ENCODE measurements around the gene OCA2.

The OCA2 gene

GRCh38 chr15:27817258-27817657 is 281.9 kb downstream of the OCA2 start:
- no peak for DNase-seq (ENCODE audit: low read depth in 2 of 2)

GRCh38 chr15:27816790-27817189 is 282.3 kb downstream of the OCA2 start:
- DNase-seq (ENCODE audit: low read depth in 2 of 2), result no peak

GRCh38 chr15:27815035-27815434 is 284.1 kb downstream of the OCA2 start:
- DNase-seq (ENCODE audit: low read depth in 2 of 2), result no peak

- no peak for DNase-seq (ENCODE audit: low read depth in 2 of 2)
Observed at GRCh38 chr15:27813139-27813538, 286.0 kb downstream of the OCA2 start.

GRCh38 chr15:27808182-27808581 is 290.9 kb downstream of the OCA2 start:
- no peak for DNase-seq (ENCODE audit: low read depth in 2 of 2)

- DNase-seq (ENCODE audit: low read depth in 2 of 2), result no peak
Observed at GRCh38 chr15:27807335-27807734, 291.8 kb downstream of the OCA2 start.

GRCh38 chr15:27806396-27806795 is 292.7 kb downstream of the OCA2 start:
- DNase-seq (ENCODE audit: low read depth in 2 of 2), result no peak

GRCh38 chr15:27805261-27806220 is 293.6 kb downstream of the OCA2 start:
- DNase-seq (ENCODE audit: low read depth in 2 of 2), result no peak

- DNase-seq (ENCODE audit: low read depth in 2 of 2), result no peak
Observed at GRCh38 chr15:27804569-27805260, 294.4 kb downstream of the OCA2 start.

GRCh38 chr15:27798807-27799206 is 300.3 kb downstream of the OCA2 start:
- DNase-seq (ENCODE audit: low read depth in 2 of 2), result no peak

GRCh38 chr15:27797765-27798164 is 301.4 kb downstream of the OCA2 start:
- no peak for DNase-seq (ENCODE audit: low read depth in 2 of 2)

GRCh38 chr15:27796405-27797320 is 302.5 kb downstream of the OCA2 start:
- DNase-seq (ENCODE audit: low read depth in 2 of 2), result no peak

- no peak for DNase-seq (ENCODE audit: low read depth in 2 of 2)
Observed at GRCh38 chr15:27792756-27793264, 306.3 kb downstream of the OCA2 start.

- no peak for DNase-seq (ENCODE audit: low read depth in 2 of 2)
Observed at GRCh38 chr15:27790270-27790669, 308.8 kb downstream of the OCA2 start.

- no peak for DNase-seq (ENCODE audit: low read depth in 2 of 2)
Observed at GRCh38 chr15:27787931-27788330, 311.2 kb downstream of the OCA2 start.

GRCh38 chr15:27784107-27784506 is 315.0 kb downstream of the OCA2 start:
- DNase-seq (ENCODE audit: low read depth in 2 of 2), result no peak

GRCh38 chr15:27783678-27784077 is 315.4 kb downstream of the OCA2 start:
- DNase-seq (ENCODE audit: low read depth in 2 of 2), result no peak

- DNase-seq (ENCODE audit: low read depth in 2 of 2), result no peak
Observed at GRCh38 chr15:27782125-27782524, 317.0 kb downstream of the OCA2 start.

GRCh38 chr15:27776501-27776900 is 322.6 kb downstream of the OCA2 start:
- no peak for DNase-seq (ENCODE audit: low read depth in 2 of 2)

GRCh38 chr15:27774638-27775037 is 324.5 kb downstream of the OCA2 start:
- DNase-seq (ENCODE audit: low read depth in 2 of 2), result no peak

GRCh38 chr15:27774191-27774590 is 324.9 kb downstream of the OCA2 start:
- no peak for DNase-seq (ENCODE audit: low read depth in 2 of 2)

- no peak for DNase-seq (ENCODE audit: low read depth in 2 of 2)
Observed at GRCh38 chr15:27771892-27772291, 327.2 kb downstream of the OCA2 start.

Measured in stimulated activated CD8-positive, alpha-beta memory T cell treated with anti-CD3 and anti-CD28 coated beads, Interleukin-7, amount 100 ng/mL, for 4 hours (primary cell).